AG04449 (cell line): Measurements from ENCODE around the gene HMCES.
"Not testable (repeated sequence)": the region's sequence is repeated elsewhere in the genome, so short reads cannot be mapped to it uniquely, and the experiment has no call there.

Source experiments
- CTCF ChIA-PET: fragments of 350-600 bp; formaldehyde crosslinking; extraction: SDS; loops from one replicate; lab custom pipeline; 2021; ENCODE audit warnings: antibody characterized with exemption; lab: Yijun Ruan, JAX
- POLR2A ChIA-PET: fragments of 400-600, 350-600 bp; formaldehyde crosslinking; extraction: SDS; loops from one replicate; lab custom pipeline; 2020; ENCODE audit warnings: antibody characterized with exemption, inconsistent platforms; lab: Yijun Ruan, JAX
- DNase-seq: peaks from one replicate; pipeline ENCODE4 v3.0.0-alpha.2; 2010; ENCODE audit warnings: low read depth, low spot score
- H3K4me3 ChIP-seq: 2 replicates; pipeline ENCODE4 v1.5.1; 2011; ENCODE audit warnings: low read depth, mild to moderate bottlenecking, control low read depth, low read length
- TF ChIP-seq, protein P1 (sequence below): IDR thresholded peaks from one replicate; pipeline ENCODE4 v1.5.1; 2011; ENCODE audit warnings: mild to moderate bottlenecking, moderate library complexity, low read length, control low read depth, inconsistent platforms; ENCODE audit not compliant: insufficient read depth; ENCODE audit errors: missing control alignments

HMCES gene

GRCh38 chr3:129330409-129330808, 51.7 kb downstream of the HMCES start:
- H3K4me3 ChIP-seq = no peak overlapping the region
- POLR2A ChIA-PET = no interaction called here
- TF ChIP-seq, protein P1, sequence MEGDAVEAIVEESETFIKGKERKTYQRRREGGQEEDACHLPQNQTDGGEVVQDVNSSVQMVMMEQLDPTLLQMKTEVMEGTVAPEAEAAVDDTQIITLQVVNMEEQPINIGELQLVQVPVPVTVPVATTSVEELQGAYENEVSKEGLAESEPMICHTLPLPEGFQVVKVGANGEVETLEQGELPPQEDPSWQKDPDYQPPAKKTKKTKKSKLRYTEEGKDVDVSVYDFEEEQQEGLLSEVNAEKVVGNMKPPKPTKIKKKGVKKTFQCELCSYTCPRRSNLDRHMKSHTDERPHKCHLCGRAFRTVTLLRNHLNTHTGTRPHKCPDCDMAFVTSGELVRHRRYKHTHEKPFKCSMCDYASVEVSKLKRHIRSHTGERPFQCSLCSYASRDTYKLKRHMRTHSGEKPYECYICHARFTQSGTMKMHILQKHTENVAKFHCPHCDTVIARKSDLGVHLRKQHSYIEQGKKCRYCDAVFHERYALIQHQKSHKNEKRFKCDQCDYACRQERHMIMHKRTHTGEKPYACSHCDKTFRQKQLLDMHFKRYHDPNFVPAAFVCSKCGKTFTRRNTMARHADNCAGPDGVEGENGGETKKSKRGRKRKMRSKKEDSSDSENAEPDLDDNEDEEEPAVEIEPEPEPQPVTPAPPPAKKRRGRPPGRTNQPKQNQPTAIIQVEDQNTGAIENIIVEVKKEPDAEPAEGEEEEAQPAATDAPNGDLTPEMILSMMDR = no peak
- CTCF ChIA-PET = interaction anchor here (1.5 to 2.3 kb wide), 2 partner anchors 14 to 53 kb away, joined by 4 to 9 read pairs; a partner anchor contains a TSS
- DNase-seq = no peak

DNA sequence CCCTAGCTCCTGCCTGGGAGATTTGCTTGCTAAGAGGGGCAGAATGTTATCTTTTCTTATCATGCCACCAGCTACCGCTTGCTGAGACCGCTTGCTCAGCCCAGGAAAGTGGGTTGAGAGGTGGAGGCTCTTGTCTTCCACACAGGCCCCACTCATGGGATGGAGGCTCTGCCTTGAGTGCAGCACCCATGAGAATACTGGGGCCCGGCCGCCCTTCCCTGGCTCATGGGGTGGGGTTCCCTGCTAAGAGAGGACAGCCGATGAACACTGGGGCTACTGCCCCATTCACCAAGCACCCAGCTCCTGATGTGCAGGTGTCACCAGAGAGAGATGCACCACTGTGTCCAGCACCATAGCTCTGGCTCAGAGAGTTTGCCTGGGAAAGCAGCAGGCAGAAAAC, 55.2 kb downstream of the HMCES start:
- POLR2A ChIA-PET = no interaction called here
- H3K4me3 ChIP-seq = no peak overlapping the region
- CTCF ChIA-PET = interaction anchor here (1.1 to 1.8 kb wide), 4 partner anchors 10 to 363 kb away, joined by 4 read pairs; a partner anchor contains a TSS
- DNase-seq = no peak
- TF ChIP-seq, protein P1 = no peak

DNA sequence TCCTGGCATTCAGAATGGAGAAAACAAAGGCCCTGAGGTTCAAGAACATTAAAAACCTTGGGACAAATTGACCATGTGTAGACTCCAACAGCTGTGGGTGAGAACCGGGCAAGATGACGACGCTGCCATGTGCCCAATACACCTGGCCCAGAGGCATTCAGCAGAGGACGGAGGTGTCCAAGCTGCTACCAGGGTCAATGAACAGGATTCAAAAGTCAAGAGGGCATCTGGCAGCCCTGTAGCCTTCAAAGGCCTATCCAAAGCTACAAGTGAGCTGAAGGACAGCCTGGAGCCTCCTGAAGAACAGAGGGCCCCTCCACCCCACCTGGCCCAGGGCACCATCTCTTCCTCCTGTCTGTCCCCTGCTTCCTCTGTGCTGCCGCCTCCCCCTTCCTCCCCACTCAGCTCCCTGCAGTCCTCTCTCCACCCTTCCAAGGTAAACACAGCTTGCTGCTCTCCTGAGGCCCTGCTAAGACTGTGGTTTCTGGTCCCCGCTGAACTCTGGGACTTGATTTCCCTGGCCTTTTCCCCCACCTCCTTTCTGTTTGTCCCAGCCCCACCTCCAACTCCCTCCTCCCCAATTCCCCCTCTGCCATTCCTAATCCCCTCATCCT, 57.5 kb downstream of the HMCES start:
- CTCF ChIA-PET = interaction anchor here (1.1 to 1.9 kb wide), 2 partner anchors 8 to 20 kb away, joined by 3 to 4 read pairs; a partner anchor contains a TSS
- POLR2A ChIA-PET = interaction anchor here (1.4 kb wide), 1 partner anchor 20 kb away, joined by 3 read pairs; a partner anchor contains a TSS

DNA sequence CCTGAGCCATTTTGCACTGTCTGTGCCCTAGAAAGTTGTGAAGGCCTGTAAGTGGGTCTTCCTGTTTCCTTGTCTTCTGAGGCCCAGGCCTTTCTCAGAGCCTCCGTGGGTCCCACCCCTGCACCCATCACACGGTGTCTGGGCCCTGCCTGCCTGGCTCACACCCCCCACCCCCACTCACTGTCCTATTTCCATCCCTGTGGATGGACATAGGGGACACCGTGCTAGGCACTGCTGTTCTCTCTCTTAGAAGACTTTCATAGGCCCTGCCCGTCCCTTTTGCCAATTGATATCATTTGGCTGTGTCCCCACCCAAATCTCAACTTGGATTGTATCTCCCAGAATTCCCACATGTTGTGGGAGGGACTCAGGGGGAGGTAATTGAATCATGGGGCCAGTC, 59.0 kb downstream of the HMCES start:
- DNase-seq, POLR2A ChIA-PET, H3K4me3 ChIP-seq: not testable (repeated sequence)
- CTCF ChIA-PET = interaction anchor here (1.1 to 1.9 kb wide), 2 partner anchors 9 to 21 kb away, joined by 3 to 4 read pairs; a partner anchor contains a TSS

More for the DNA sequence above, 57.5 kb downstream of the HMCES start:
- no peak for DNase-seq
- no peak overlapping the region for H3K4me3 ChIP-seq
- TF ChIP-seq, protein P1 = no peak

GRCh38 chr3:129339186-129339585, 60.5 kb downstream of the HMCES start:
- CTCF ChIA-PET, DNase-seq, POLR2A ChIA-PET, H3K4me3 ChIP-seq: not testable (repeated sequence)

DNA sequence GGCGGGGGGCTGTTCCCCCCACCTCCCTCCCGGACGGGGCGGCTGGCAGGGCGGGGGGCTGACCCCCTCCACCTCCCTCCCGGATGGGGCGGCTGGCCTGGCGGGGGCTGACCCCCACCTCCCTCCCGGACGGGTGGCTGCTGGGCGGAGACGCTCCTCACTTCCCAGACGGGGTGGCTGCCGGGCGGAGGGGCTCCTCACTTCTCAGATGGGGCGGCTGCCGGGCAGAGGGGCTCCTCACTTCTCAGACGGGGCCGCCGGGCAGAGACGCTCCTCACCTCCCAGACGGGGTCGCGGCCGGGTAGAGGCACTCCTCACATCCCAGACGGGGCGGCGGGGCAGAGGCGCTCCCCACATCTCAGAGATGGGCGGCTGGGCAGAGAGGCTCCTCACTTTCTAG, 61.2 kb downstream of the HMCES start:
- DNase-seq, CTCF ChIA-PET, POLR2A ChIA-PET, H3K4me3 ChIP-seq: not testable (repeated sequence)

DNA sequence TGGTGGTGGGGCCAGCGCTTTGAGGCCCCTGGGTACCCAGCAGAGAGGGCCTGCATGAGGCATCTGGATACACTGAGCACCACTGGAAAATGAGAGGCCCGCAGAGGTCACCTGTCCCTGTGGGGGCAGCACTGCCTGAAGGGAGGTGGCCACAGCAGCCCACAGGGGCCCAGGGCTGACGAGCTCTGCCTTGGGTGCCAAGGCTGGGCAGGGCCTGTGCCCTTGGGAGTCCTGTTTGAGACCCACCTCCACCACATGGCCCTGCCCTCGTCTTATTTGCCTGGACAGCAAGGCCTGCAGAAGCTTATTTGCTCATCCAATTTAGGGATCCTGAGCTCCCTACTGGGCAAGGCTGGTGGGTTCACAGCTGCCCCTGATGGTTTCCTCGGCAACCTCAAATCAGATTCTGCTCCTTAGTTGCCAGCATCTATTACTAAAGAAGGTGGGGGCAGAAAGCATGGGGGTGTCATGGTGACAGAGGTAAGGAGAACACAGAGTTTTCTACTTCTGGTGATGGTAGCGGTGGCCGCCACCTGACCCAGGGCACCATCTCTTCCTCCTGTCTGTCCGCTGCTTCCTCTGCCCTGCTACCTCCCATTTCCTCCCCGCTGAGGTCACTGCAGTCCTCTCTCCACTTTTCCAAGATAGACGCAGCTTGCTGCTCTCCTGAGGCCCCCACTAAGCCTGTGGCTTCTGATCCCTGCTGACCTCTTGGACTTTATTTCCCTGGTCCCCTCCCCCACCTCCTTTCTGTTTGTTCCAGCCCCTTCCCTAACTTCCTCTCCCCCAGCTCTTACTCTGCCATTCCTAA, 62.9 kb downstream of the HMCES start:
- ChIA-PET CTCF (interaction anchor here (0.8 kb wide), 1 partner anchor 12 kb away, joined by 3 read pairs; no protein-coding TSS in a partner anchor), POLR2A (interaction anchor here (0.8 kb wide), 1 partner anchor 25 kb away, joined by 3 read pairs; no protein-coding TSS in a partner anchor)
- DNase-seq = no peak

More for the DNA sequence above, 62.9 kb downstream of the HMCES start:
- TF ChIP-seq, protein P1 = no peak
- H3K4me3 ChIP-seq = no peak overlapping the region
